Prostate gland (tissue), 2 donors: ENCODE measurements around the gene MARCHF2.

ENCODE experiments used
- CTCF ChIP-seq, 4 experiments: fragments of 200-600 bp in 2 of 4; fragments of 450-650 bp in 2 of 4; sonication (generic) in 2 of 4; IDR thresholded peaks; 1 replicate in 3 of 4; 2 replicates in 1 of 4; pipeline ENCODE4 v1.5.1; 2016 to 2019; ENCODE audit warnings: antibody characterized with exemption in 4 of 4, mild to moderate bottlenecking in 2 of 4, moderate library complexity in 2 of 4
- POLR2AphosphoS5 ChIP-seq: sonication (generic); formaldehyde crosslinking; IDR thresholded peaks from one replicate; pipeline ENCODE4 v1.6.1; 2017; ENCODE audit warnings: antibody characterized with exemption

- TF ChIP-seq CTCF (IDR thresholded peaks at IDR 0.05) (no peak), POLR2AphosphoS5 (peak; percentile 63)
Observed at GRCh38 chr19:8387688-8388611, 25.2 kb upstream of the MARCHF2 start.
